Measurements from ENCODE around the gene RASL11B. TPM values are rescaled to one million over a fixed set of nuclear protein-coding genes. Genes with fewer than 3 reads are reported as not detected.

Gene RASL11B
- total RNA-seq, 1 donor from 2014 or later, result 4.4 TPM

- no peak for TF ChIP-seq EZH2 (IDR thresholded peaks at IDR 0.05; ENCODE audit: insufficient read depth, low read length)
- TF ChIP-seq CTCF (IDR thresholded peaks at IDR 0.05; ENCODE audit: insufficient read depth, low read depth, low read length), result no peak
- peaks cover 10% of the 10 kb centered on the region for H3K27me3 ChIP-seq (ENCODE audit: insufficient read depth, low read length)
- H3K9me3 Mint-ChIP-seq (ENCODE audit: unreplicated experiment), result peaks cover 2% of the 10 kb centered on the region
- H3K4me3 ChIP-seq (ENCODE audit: insufficient read depth, low read depth, low read length), result no peak overlapping the region
- peaks cover 12% of the 10 kb centered on the region for H3K4me1 Mint-ChIP-seq (ENCODE audit: low read depth, unreplicated experiment)
- no peaks in the 10 kb centered on the region for H4K20me1 ChIP-seq (ENCODE audit: insufficient read depth, low read length)
- no peaks in the 10 kb centered on the region for H3K36me3 ChIP-seq (ENCODE audit: insufficient read depth, low read length)
- FAIRE-seq (no peak), DNase-seq (ENCODE audit: low read depth) (no peak)
- H3K27me3 Mint-ChIP-seq (ENCODE audit: low read depth, unreplicated experiment), result peaks cover 25% of the 10 kb centered on the region
- H3K9me3 ChIP-seq (ENCODE audit: insufficient read depth, low read depth, low read length), result no peaks in the 10 kb centered on the region
- H3K4me1 ChIP-seq (ENCODE audit: insufficient read depth, low read length), result peaks cover 12% of the 10 kb centered on the region
- H3K36me3 Mint-ChIP-seq (ENCODE audit: low read depth, unreplicated experiment), result peaks cover 13% of the 10 kb centered on the region
- H3K27ac Mint-ChIP-seq (ENCODE audit: unreplicated experiment), result no peak overlapping the region
- peak overlapping the region; percentile 97 for H3K4me2 ChIP-seq (ENCODE audit: low read length)
- no peak overlapping the region for H3K9ac ChIP-seq (ENCODE audit: low read length)
- H3K27ac ChIP-seq (ENCODE audit: low read depth, low read length), result no peak overlapping the region
- H3K79me2 ChIP-seq (ENCODE audit: insufficient read depth, low read length), result no peaks in the 10 kb centered on the region
- H2AFZ ChIP-seq (ENCODE audit: low read depth, low read length), result no peak overlapping the region
- peak overlapping the region; percentile 86 for H3K4me3 Mint-ChIP-seq (ENCODE audit: unreplicated experiment)
Observed at GRCh38 chr4:52863324-52863723, 1.2 kb downstream of the RASL11B start.

- Histone ChIP-seq H3K4me3 (ENCODE audit: insufficient read depth, low read depth, low read length) (no peak overlapping the region), H3K9me3 (ENCODE audit: insufficient read depth, low read depth, low read length) (no peaks in the 10 kb centered on the region), H3K4me1 (ENCODE audit: insufficient read depth, low read length) (peaks cover 12% of the 10 kb centered on the region), H3K4me2 (ENCODE audit: low read length) (peak overlapping the region; percentile 1), H3K27me3 (ENCODE audit: insufficient read depth, low read length) (peaks cover 10% of the 10 kb centered on the region), H3K79me2 (ENCODE audit: insufficient read depth, low read length) (no peaks in the 10 kb centered on the region), H2AFZ (ENCODE audit: low read depth, low read length) (no peak overlapping the region), H4K20me1 (ENCODE audit: insufficient read depth, low read length) (no peaks in the 10 kb centered on the region), H3K9ac (ENCODE audit: low read length) (no peak overlapping the region), H3K27ac (ENCODE audit: low read depth, low read length) (no peak overlapping the region), H3K36me3 (ENCODE audit: insufficient read depth, low read length) (no peaks in the 10 kb centered on the region)
- Mint-ChIP-seq H3K4me1 (ENCODE audit: low read depth, unreplicated experiment) (peaks cover 15% of the 10 kb centered on the region), H3K9me3 (ENCODE audit: unreplicated experiment) (peaks cover 3% of the 10 kb centered on the region), H3K27ac (ENCODE audit: unreplicated experiment) (no peak overlapping the region), H3K36me3 (ENCODE audit: low read depth, unreplicated experiment) (peaks cover 14% of the 10 kb centered on the region), H3K27me3 (ENCODE audit: low read depth, unreplicated experiment) (peaks cover 22% of the 10 kb centered on the region), H3K4me3 (ENCODE audit: unreplicated experiment) (no peak overlapping the region)
- peak; percentile 64 for DNase-seq (ENCODE audit: low read depth)
- FAIRE-seq, result no peak
- TF ChIP-seq CTCF (IDR thresholded peaks at IDR 0.05; ENCODE audit: insufficient read depth, low read depth, low read length) (no peak), EZH2 (IDR thresholded peaks at IDR 0.05; ENCODE audit: insufficient read depth, low read length) (no peak)
Observed at GRCh38 chr4:52864793-52865192, 2.7 kb downstream of the RASL11B start.

- H3K9me3 ChIP-seq (ENCODE audit: insufficient read depth, low read depth, low read length), result no peaks in the 10 kb centered on the region
- peaks cover 10% of the 10 kb centered on the region for H3K27me3 ChIP-seq (ENCODE audit: insufficient read depth, low read length)
- H3K9ac ChIP-seq (ENCODE audit: low read length), result no peak overlapping the region
- H3K27ac Mint-ChIP-seq (ENCODE audit: unreplicated experiment), result no peak overlapping the region
- DNase-seq (ENCODE audit: low read depth) (no peak), FAIRE-seq (no peak)
- H3K27me3 Mint-ChIP-seq (ENCODE audit: low read depth, unreplicated experiment), result peaks cover 17% of the 10 kb centered on the region
- H3K36me3 Mint-ChIP-seq (ENCODE audit: low read depth, unreplicated experiment), result peaks cover 14% of the 10 kb centered on the region
- H3K4me2 ChIP-seq (ENCODE audit: low read length), result no peak overlapping the region
- H3K36me3 ChIP-seq (ENCODE audit: insufficient read depth, low read length), result no peaks in the 10 kb centered on the region
- no peaks in the 10 kb centered on the region for H3K79me2 ChIP-seq (ENCODE audit: insufficient read depth, low read length)
- TF ChIP-seq EZH2 (IDR thresholded peaks at IDR 0.05; ENCODE audit: insufficient read depth, low read length), result no peak
- no peak for TF ChIP-seq CTCF (IDR thresholded peaks at IDR 0.05; ENCODE audit: insufficient read depth, low read depth, low read length)
- H3K4me1 Mint-ChIP-seq (ENCODE audit: low read depth, unreplicated experiment), result peaks cover 15% of the 10 kb centered on the region
- H4K20me1 ChIP-seq (ENCODE audit: insufficient read depth, low read length), result no peaks in the 10 kb centered on the region
- no peak overlapping the region for H3K27ac ChIP-seq (ENCODE audit: low read depth, low read length)
- peaks cover 12% of the 10 kb centered on the region for H3K4me1 ChIP-seq (ENCODE audit: insufficient read depth, low read length)
- H3K4me3 ChIP-seq (ENCODE audit: insufficient read depth, low read depth, low read length), result no peak overlapping the region
- peaks cover 3% of the 10 kb centered on the region for H3K9me3 Mint-ChIP-seq (ENCODE audit: unreplicated experiment)
- no peak overlapping the region for H3K4me3 Mint-ChIP-seq (ENCODE audit: unreplicated experiment)
- no peak overlapping the region for H2AFZ ChIP-seq (ENCODE audit: low read depth, low read length)
Observed at GRCh38 chr4:52865300-52865699, 3.2 kb downstream of the RASL11B start.

All from astrocyte (in vitro differentiated cells and primary cell).